HEK293 (cell line): ENCODE results near the gene FGFR3.

ENCODE experiments used
- CTCF ChIA-PET: fragments of 350-600 bp; formaldehyde crosslinking; extraction: SDS; loops from one replicate; lab custom pipeline; 2021; ENCODE audit warnings: antibody characterized with exemption; lab: Yijun Ruan, JAX
- POLR2A ChIA-PET: fragments of 300-600 bp; formaldehyde crosslinking; extraction: SDS; loops from one replicate; lab custom pipeline; 2020; ENCODE audit warnings: antibody characterized with exemption, inconsistent platforms; lab: Yijun Ruan, JAX
- H3K27ac ChIP-seq: fragments of 200-500 bp; sonication (Bioruptor generic); 2 replicates; pipeline ENCODE4 v1.5.1; 2014; ENCODE audit warnings: low read depth, low read length, control low read depth, inconsistent platforms; ENCODE audit errors: extremely low read depth
- H3K36me3 ChIP-seq, 2 experiments: fragments of 200-500 bp in 1 of 2; sonication (Bioruptor generic) in 1 of 2; 1 replicate in 1 of 2; 2 replicates in 1 of 2; pipeline ENCODE4 v1.5.1; 2014 to 2017; ENCODE audit warnings: inconsistent platforms in 2 of 2, low read length in 2 of 2; ENCODE audit not compliant: control insufficient read depth in 2 of 2, insufficient read depth in 1 of 2
- H3K4me1 ChIP-seq: fragments of 200-500 bp; sonication (Bioruptor generic); 2 replicates; pipeline ENCODE4 v1.5.1; 2014; ENCODE audit warnings: mild to moderate bottlenecking, low read length, inconsistent platforms; ENCODE audit not compliant: control insufficient read depth, insufficient read depth
- H3K4me3 ChIP-seq: 2 replicates; pipeline ENCODE4 v1.5.1; 2011; ENCODE audit warnings: low read depth, mild to moderate bottlenecking, control low read depth, low read length, moderate library complexity
- H3K9me3 ChIP-seq: fragments of 200-500 bp; sonication (Bioruptor generic); 2 replicates; pipeline ENCODE4 v1.5.1; 2014; ENCODE audit warnings: low read depth, low read length, inconsistent platforms; ENCODE audit not compliant: control insufficient read depth, insufficient read depth
- EGR2 ChIP-seq: fragments of 450-650 bp; formaldehyde crosslinking; IDR thresholded peaks from 2 replicates; pipeline ENCODE4 v1.5.1; 2016; ENCODE audit warnings: low read depth, missing biosample characterization, missing genetic modification characterization
- GLIS1 ChIP-seq: fragments of 450-650 bp; formaldehyde crosslinking; IDR thresholded peaks from 2 replicates; pipeline ENCODE4 v1.5.1; 2016; ENCODE audit warnings: missing biosample characterization, missing genetic modification characterization
- KLF9 ChIP-seq: fragments of 450-650 bp; formaldehyde crosslinking; IDR thresholded peaks from 2 replicates; pipeline ENCODE4 v1.5.1; 2016; ENCODE audit warnings: missing biosample characterization, missing genetic modification characterization, low read depth
- MEIS1 ChIP-seq: sonication (generic); formaldehyde crosslinking; IDR thresholded peaks from 2 replicates; pipeline ENCODE4 v1.8.1; 2022; ENCODE audit warnings: missing genetic modification reagents, mild to moderate bottlenecking, borderline replicate concordance
- SP7 ChIP-seq: fragments of 450-650 bp; formaldehyde crosslinking; IDR thresholded peaks from 2 replicates; pipeline ENCODE4 v1.5.1; 2016; ENCODE audit warnings: missing biosample characterization, missing genetic modification characterization
- ZBTB17 ChIP-seq: fragments of 450-650 bp; formaldehyde crosslinking; IDR thresholded peaks from 2 replicates; pipeline ENCODE4 v1.5.1; 2016; ENCODE audit warnings: missing biosample characterization, missing genetic modification characterization
- ZBTB48 ChIP-seq: fragments of 450-650 bp; formaldehyde crosslinking; IDR thresholded peaks from 2 replicates; pipeline ENCODE4 v1.5.1; 2016; ENCODE audit warnings: missing biosample characterization, missing genetic modification characterization
- ZBTB7A ChIP-seq: fragments of 450-650 bp; formaldehyde crosslinking; IDR thresholded peaks from 2 replicates; pipeline ENCODE4 v1.5.1; 2016; ENCODE audit warnings: low read depth, missing biosample characterization, missing genetic modification characterization
- ZFP3 ChIP-seq: fragments of 450-650 bp; formaldehyde crosslinking; IDR thresholded peaks from 2 replicates; pipeline ENCODE4 v1.5.1; 2016; ENCODE audit warnings: low read depth, missing biosample characterization, missing genetic modification characterization
- ZFP37 ChIP-seq: fragments of 450-650 bp; formaldehyde crosslinking; IDR thresholded peaks from 2 replicates; pipeline ENCODE4 v1.5.1; 2016; ENCODE audit warnings: missing biosample characterization, missing genetic modification characterization
- ZNF2 ChIP-seq: fragments of 450-650 bp; formaldehyde crosslinking; IDR thresholded peaks from 2 replicates; pipeline ENCODE4 v1.5.1; 2016; ENCODE audit warnings: missing biosample characterization, missing genetic modification characterization
- ZNF426 ChIP-seq: fragments of 450-650 bp; formaldehyde crosslinking; IDR thresholded peaks from 2 replicates; pipeline ENCODE4 v1.5.1; 2017; ENCODE audit warnings: missing biosample characterization, missing genetic modification characterization, mild to moderate bottlenecking, inconsistent platforms, moderate library complexity
- ZNF530 ChIP-seq: fragments of 450-650 bp; formaldehyde crosslinking; IDR thresholded peaks from 2 replicates; pipeline ENCODE4 v1.5.1; 2016; ENCODE audit warnings: low read depth, missing biosample characterization, missing genetic modification characterization
- ZNF544 ChIP-seq: fragments of 450-650 bp; formaldehyde crosslinking; IDR thresholded peaks from 2 replicates; pipeline ENCODE4 v1.5.0; 2017; ENCODE audit warnings: missing biosample characterization, missing genetic modification characterization
- ZNF548 ChIP-seq: fragments of 450-650 bp; formaldehyde crosslinking; IDR thresholded peaks from 2 replicates; pipeline ENCODE4 v1.5.1; 2016; ENCODE audit warnings: missing biosample characterization, missing genetic modification characterization
- ZSCAN30 ChIP-seq: fragments of 450-650 bp; IDR thresholded peaks from 2 replicates; pipeline ENCODE4 v1.5.1; 2018; ENCODE audit warnings: missing biosample characterization, mild to moderate bottlenecking, missing genetic modification characterization, moderate library complexity
- TF ChIP-seq, protein P1 (sequence below): fragments of 450-650 bp; formaldehyde crosslinking; IDR thresholded peaks from 2 replicates; pipeline ENCODE4 v1.5.1; 2016; ENCODE audit warnings: missing biosample characterization, missing genetic modification characterization
- TF ChIP-seq, protein P2 (sequence below): fragments of 450-650 bp; formaldehyde crosslinking; IDR thresholded peaks from 2 replicates; pipeline ENCODE4 v1.5.1; 2016; ENCODE audit warnings: missing biosample characterization, missing genetic modification characterization
- TF ChIP-seq, protein P3 (sequence below): fragments of 450-650 bp; formaldehyde crosslinking; IDR thresholded peaks from 2 replicates; pipeline ENCODE4 v1.5.1; 2016; ENCODE audit warnings: missing biosample characterization, missing genetic modification characterization
- TF ChIP-seq, protein P4 (sequence below): fragments of 450-650 bp; formaldehyde crosslinking; IDR thresholded peaks from 2 replicates; pipeline ENCODE4 v1.5.1; 2016; ENCODE audit warnings: missing biosample characterization, missing genetic modification characterization

Gene FGFR3

DNA sequence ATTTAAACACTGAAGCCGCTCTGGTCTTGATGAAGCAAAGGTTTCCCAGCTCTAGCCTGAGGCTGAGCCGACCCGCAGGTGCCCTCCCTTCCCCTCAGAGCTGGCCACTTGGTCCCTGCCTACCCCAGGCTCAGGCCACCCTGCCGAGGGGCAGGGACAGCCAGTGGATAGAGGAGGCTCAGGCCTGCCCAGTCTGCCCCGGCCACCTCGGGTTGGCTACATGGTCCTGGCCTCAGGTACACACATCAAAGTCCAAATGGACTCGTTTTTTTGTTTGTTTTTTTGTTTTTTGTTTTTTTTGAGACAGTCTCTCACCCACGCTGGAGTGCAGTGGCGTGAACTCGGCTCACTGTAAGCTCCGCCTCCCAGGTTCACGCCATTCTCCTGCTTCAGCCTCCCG, 47.9 kb upstream of the FGFR3 start:
- Histone ChIP-seq H3K9me3 (no peaks in the 10 kb centered on the region), H3K27ac (no peak overlapping the region), H3K36me3 (peaks cover 0 to 46% of the 10 kb centered on the region in 2 experiments; a peak in 2 of 3 replicates), H3K4me1 (no peaks in the 10 kb centered on the region), H3K4me3 (no peak overlapping the region)
- TF ChIP-seq, protein P1, sequence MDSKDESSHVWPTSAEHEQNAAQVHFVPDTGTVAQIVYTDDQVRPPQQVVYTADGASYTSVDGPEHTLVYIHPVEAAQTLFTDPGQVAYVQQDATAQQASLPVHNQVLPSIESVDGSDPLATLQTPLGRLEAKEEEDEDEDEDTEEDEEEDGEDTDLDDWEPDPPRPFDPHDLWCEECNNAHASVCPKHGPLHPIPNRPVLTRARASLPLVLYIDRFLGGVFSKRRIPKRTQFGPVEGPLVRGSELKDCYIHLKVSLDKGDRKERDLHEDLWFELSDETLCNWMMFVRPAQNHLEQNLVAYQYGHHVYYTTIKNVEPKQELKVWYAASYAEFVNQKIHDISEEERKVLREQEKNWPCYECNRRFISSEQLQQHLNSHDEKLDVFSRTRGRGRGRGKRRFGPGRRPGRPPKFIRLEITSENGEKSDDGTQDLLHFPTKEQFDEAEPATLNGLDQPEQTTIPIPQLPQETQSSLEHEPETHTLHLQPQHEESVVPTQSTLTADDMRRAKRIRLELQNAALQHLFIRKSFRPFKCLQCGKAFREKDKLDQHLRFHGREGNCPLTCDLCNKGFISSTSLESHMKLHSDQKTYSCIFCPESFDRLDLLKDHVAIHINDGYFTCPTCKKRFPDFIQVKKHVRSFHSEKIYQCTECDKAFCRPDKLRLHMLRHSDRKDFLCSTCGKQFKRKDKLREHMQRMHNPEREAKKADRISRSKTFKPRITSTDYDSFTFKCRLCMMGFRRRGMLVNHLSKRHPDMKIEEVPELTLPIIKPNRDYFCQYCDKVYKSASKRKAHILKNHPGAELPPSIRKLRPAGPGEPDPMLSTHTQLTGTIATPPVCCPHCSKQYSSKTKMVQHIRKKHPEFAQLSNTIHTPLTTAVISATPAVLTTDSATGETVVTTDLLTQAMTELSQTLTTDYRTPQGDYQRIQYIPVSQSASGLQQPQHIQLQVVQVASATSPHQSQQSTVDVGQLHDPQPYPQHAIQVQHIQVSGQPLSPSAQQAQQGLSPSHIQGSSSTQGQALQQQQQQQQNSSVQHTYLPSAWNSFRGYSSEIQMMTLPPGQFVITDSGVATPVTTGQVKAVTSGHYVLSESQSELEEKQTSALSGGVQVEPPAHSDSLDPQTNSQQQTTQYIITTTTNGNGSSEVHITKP (tag by site-specific recombination) = peak; percentile 92
- no peak for TF ChIP-seq ZBTB48
- TF ChIP-seq, protein P2, sequence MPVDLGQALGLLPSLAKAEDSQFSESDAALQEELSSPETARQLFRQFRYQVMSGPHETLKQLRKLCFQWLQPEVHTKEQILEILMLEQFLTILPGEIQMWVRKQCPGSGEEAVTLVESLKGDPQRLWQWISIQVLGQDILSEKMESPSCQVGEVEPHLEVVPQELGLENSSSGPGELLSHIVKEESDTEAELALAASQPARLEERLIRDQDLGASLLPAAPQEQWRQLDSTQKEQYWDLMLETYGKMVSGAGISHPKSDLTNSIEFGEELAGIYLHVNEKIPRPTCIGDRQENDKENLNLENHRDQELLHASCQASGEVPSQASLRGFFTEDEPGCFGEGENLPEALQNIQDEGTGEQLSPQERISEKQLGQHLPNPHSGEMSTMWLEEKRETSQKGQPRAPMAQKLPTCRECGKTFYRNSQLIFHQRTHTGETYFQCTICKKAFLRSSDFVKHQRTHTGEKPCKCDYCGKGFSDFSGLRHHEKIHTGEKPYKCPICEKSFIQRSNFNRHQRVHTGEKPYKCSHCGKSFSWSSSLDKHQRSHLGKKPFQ (tag by site-specific recombination) = peak; percentile 36; the same call in 1 of the 2 replicates
- POLR2A ChIA-PET = interaction anchor here (0.9 to 2.2 kb wide), 3 partner anchors 10 to 63 kb away, joined by 4 to 6 read pairs (median 4); partner anchors contain the start of genes TACC3 and TMEM129
- CTCF ChIA-PET = interaction anchor here (0.8 to 8.0 kb wide), 7 partner anchors 12 to 114 kb away, joined by 3 to 148 read pairs (median 4); no protein-coding TSS in a partner anchor

DNA sequence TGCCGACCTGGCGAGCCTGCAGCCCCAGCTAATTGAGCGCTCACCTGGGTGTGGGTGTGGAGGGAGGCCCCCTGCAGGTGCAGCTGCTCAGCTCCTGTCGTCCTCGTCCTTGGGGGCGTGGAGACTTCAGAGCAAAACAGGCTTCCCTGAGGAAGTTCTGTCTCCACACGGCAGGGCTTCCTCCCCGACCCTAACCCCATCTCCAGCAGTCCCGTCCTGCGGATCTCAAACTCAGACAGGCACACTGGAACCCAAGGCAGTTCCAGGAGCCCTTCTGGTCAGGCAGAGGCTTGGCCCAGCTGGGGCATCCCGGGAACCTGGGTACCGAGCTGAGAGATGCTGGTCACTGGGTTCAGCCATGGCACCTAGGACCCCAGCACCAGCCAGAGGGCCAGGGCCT, 47.4 kb upstream of the FGFR3 start:
- TF ChIP-seq ZNF548 (tag by site-specific recombination) (no peak), ZNF544 (tag by site-specific recombination) (no peak), EGR2 (tag by site-specific recombination) (no peak), ZFP3 (no peak), ZBTB7A (tag by site-specific recombination) (no peak), MEIS1 (CRISPR knock-in tag) (no peak)
- TF ChIP-seq, protein P3, sequence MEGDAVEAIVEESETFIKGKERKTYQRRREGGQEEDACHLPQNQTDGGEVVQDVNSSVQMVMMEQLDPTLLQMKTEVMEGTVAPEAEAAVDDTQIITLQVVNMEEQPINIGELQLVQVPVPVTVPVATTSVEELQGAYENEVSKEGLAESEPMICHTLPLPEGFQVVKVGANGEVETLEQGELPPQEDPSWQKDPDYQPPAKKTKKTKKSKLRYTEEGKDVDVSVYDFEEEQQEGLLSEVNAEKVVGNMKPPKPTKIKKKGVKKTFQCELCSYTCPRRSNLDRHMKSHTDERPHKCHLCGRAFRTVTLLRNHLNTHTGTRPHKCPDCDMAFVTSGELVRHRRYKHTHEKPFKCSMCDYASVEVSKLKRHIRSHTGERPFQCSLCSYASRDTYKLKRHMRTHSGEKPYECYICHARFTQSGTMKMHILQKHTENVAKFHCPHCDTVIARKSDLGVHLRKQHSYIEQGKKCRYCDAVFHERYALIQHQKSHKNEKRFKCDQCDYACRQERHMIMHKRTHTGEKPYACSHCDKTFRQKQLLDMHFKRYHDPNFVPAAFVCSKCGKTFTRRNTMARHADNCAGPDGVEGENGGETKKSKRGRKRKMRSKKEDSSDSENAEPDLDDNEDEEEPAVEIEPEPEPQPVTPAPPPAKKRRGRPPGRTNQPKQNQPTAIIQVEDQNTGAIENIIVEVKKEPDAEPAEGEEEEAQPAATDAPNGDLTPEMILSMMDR (tag by site-specific recombination) = no peak
- H3K27ac ChIP-seq = no peak overlapping the region
- no peaks in the 10 kb centered on the region for H3K9me3 ChIP-seq
- no peak overlapping the region for H3K4me3 ChIP-seq
- POLR2A ChIA-PET = interaction anchor here (1.7 to 2.2 kb wide), 3 partner anchors 9 to 47 kb away, joined by 4 to 6 read pairs (median 5); partner anchors contain the start of genes FGFR3, TACC3 and TMEM129
- no peaks in the 10 kb centered on the region for H3K4me1 ChIP-seq
- H3K36me3 ChIP-seq = peaks cover 0 to 41% of the 10 kb centered on the region in 2 experiments; a peak in 2 of 3 replicates
- CTCF ChIA-PET = interaction anchor here (0.5 to 8.0 kb wide), 7 partner anchors 13 to 560 kb away, joined by 3 to 148 read pairs (median 3); no protein-coding TSS in a partner anchor

DNA sequence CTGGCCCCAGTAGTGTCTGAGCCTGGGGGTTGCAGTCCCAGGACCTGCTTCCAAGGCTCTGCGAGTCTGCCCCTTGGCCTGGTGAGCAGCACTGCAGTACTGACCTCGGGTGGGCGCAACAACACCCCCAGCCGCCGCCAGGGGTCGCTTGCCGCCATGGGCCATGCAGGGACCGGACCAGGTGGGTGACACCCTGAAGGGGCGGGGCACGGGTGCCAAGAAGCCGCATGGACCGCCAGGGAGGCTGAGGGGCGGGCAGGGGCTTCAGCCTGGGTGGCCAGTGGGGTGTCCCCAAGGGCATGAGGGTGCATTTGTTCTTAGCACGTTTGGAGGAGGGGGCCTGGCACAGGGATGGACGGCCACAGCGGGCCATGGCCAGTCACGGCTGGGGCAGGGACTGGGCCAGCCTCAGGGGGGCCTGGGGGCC, 46.8 kb upstream of the FGFR3 start:
- ChIA-PET POLR2A (interaction anchor here (0.6 to 2.2 kb wide), 4 partner anchors 9 to 47 kb away, joined by 4 to 6 read pairs (median 4); partner anchors contain the start of genes FGFR3, TACC3 and TMEM129), CTCF (interaction anchor here (0.5 to 8.0 kb wide), 19 partner anchors 9 to 559 kb away, joined by 3 to 148 read pairs (median 4); no protein-coding TSS in a partner anchor)
- peaks cover 0 to 35% of the 10 kb centered on the region in 2 experiments; a peak in 2 of 3 replicates for H3K36me3 ChIP-seq
- H3K4me1 ChIP-seq = no peaks in the 10 kb centered on the region
- no peak overlapping the region for H3K4me3 ChIP-seq
- H3K9me3 ChIP-seq = no peaks in the 10 kb centered on the region
- H3K27ac ChIP-seq = no peak overlapping the region
- TF ChIP-seq ZBTB17 (no peak), ZSCAN30 (tag by site-specific recombination) (0 out of 2 replicates have a peak, but pooled peaks have one; percentile 39), ZNF426 (tag by site-specific recombination) (no peak), KLF9 (tag by site-specific recombination) (peak; percentile 60), ZFP37 (tag by site-specific recombination) (peak; percentile 44; the same call in 1 of the 2 replicates), SP7 (tag by site-specific recombination) (0 out of 2 replicates have a peak, but pooled peaks have one; percentile 11), GLIS1 (tag by site-specific recombination) (0 out of 2 replicates have a peak, but pooled peaks have one; percentile 31), ZNF530 (tag by site-specific recombination) (no peak), ZNF2 (peak; percentile 95; the same call in 1 of the 2 replicates)
- TF ChIP-seq, protein P4, sequence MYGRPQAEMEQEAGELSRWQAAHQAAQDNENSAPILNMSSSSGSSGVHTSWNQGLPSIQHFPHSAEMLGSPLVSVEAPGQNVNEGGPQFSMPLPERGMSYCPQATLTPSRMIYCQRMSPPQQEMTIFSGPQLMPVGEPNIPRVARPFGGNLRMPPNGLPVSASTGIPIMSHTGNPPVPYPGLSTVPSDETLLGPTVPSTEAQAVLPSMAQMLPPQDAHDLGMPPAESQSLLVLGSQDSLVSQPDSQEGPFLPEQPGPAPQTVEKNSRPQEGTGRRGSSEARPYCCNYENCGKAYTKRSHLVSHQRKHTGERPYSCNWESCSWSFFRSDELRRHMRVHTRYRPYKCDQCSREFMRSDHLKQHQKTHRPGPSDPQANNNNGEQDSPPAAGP (tag by site-specific recombination) = no peak
